ENCODE results near the gene PYM1.
A peak's percentile ranks its signal among the peaks of the same experiment; 100 is the strongest.

Gene PYM1

GRCh38 chr12:55927588-55928502, at the start of gene PYM1:
TSS of gene PYM1 (minus strand) at chr12:55927894. CDS start at chr12:55927761, 133 bp downstream.
- DNase-seq (ENCODE audit: insufficient read length, low spot score) (no peak), FAIRE-seq (no peak)

- FAIRE-seq, result no peak
- DNase-seq (ENCODE audit: insufficient read length, low spot score), result peak; percentile 30
Measured at GRCh38 chr12:55974308-55974730, 46.6 kb upstream of the PYM1 start.

- FAIRE-seq, result peak; percentile 95
- DNase-seq (ENCODE audit: insufficient read length, low spot score), result peak; percentile 97
Measured at GRCh38 chr12:55973599-55974307, 46.1 kb upstream of the PYM1 start, which contains the start of gene RAB5B. TSS of gene RAB5B (plus strand) at chr12:55974078. CDS start at chr12:55986961, 12,883 bp downstream.

DNA sequence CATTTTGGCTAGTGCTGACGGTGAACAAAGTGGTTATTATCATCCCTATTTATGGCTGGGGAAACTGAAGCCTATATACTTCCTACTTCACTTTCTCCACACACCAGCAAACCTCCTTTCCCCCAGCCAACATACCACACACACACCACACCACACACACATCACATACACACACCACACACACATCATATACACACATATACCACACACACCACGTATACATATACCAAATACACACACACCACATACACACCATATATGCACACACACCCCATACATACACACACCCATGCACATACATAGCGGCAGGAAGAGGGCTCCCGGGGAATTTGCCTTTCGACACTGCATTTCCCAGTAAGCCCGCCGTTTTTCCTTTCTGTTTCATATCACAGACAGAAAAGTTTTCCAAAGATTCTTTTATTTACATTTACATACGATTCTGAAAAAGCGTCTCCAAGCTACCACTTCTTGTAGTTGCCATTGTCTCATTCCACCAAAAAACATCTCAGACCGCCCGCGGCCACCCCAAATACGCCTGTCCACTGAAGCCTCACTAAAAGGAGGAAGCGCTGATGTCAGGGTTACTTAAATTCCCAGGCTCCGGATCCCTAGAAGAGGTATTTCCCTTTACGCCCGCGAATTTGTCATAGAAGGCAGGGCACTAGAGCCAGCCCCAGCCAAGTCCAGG, 45.4 kb upstream of the PYM1 start:
- DNase-seq (ENCODE audit: insufficient read length, low spot score) (no peak), FAIRE-seq (peak; percentile 86)

GRCh38 chr12:55972456-55972855, 44.8 kb upstream of the PYM1 start:
- no peak for DNase-seq (ENCODE audit: insufficient read length, low spot score)
- no peak for FAIRE-seq

GRCh38 chr12:55972042-55972441, 44.3 kb upstream of the PYM1 start:
- FAIRE-seq, result no peak

GRCh38 chr12:55970775-55971174, 43.1 kb upstream of the PYM1 start:
- DNase-seq (ENCODE audit: insufficient read length, low spot score), result no peak
- FAIRE-seq, result no peak

More at GRCh38 chr12:55972042-55972441, 44.3 kb upstream of the PYM1 start:
- DNase-seq (ENCODE audit: insufficient read length, low spot score), result no peak

- FAIRE-seq (no peak), DNase-seq (ENCODE audit: insufficient read length, low spot score) (no peak)
Measured at GRCh38 chr12:55969356-55969755, 41.7 kb upstream of the PYM1 start.

- FAIRE-seq, result no peak
- DNase-seq (ENCODE audit: insufficient read length, low spot score), result peak; percentile 88
Measured at GRCh38 chr12:55966408-55967281, 39.0 kb upstream of the PYM1 start, which contains the start of gene CDK2. TSS of gene CDK2 (plus strand) at chr12:55966830. CDS start at chr12:55967009, 179 bp downstream.

- FAIRE-seq (no peak), DNase-seq (ENCODE audit: insufficient read length, low spot score) (peak; percentile 25)
Measured at GRCh38 chr12:55965941-55966407, 38.3 kb upstream of the PYM1 start, which contains the start of gene PMEL. TSS of gene PMEL (minus strand) at chr12:55966042. CDS start at chr12:55966011, 31 bp downstream.

DNA sequence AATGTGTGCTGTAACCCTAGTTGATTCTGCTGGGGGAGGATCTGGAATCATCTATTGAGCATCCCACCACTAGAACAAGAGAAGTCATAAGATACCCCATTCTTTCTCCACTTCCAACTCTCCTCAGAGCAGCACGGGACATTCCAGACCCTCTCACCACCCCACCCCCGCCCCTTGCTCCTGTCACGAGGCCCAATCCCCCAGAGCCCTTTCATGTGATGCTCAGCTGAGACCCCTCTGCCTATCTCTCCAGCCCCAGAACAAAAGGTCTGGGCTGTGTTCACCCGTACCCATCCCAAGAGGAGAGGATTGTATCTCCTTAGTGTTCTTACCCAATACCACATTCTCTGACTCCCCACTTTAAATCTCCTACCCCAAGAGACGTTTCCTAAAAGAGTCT, 37.5 kb upstream of the PYM1 start:
- FAIRE-seq (no peak), DNase-seq (ENCODE audit: insufficient read length, low spot score) (no peak)

DNA sequence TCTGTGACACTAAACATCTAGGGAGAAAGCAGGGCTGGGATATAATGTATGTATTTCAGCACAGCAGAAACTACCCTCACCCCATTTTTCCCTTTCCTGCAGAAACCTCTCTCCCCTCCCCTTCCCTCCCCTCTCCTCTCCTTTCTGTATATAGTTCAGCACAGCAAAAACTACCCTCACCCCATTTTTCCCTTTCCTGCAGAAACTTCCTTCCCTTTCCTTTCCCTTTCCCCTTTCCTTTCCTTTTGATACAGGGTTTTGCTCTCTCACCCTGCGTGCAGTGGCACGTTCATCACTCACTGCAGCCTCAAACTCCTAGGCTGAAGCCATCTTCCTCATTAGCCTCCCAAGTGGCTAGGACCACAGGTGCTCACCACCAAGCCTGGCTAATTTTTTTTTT, 36.1 kb upstream of the PYM1 start:
- DNase-seq (ENCODE audit: insufficient read length, low spot score) (no peak), FAIRE-seq (no peak)

GRCh38 chr12:55957106-55957859, 29.6 kb upstream of the PYM1 start:
- FAIRE-seq (no peak), DNase-seq (ENCODE audit: insufficient read length, low spot score) (no peak)

GRCh38 chr12:55955800-55956508, 28.3 kb upstream of the PYM1 start:
- no peak for FAIRE-seq

DNA sequence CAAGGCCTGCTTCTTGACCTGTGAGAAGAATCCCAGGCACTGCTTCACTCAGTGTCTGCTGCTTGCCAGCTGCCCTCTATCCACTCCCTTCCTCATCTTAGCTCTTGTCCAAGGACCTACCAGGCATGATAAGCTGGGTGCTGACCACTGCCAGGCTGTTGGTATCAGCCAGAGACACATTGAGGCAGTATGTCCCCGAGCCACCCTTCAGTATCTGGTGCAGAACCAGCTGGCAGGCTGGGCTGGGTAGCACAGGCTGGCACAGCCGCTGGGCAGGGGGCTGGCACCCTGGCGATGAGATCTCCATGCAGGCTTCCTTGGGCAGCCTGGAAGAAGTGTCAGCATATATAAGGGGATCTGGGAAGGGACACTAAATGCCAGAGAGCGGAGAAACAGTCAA, 27.6 kb upstream of the PYM1 start:
- FAIRE-seq (no peak), DNase-seq (ENCODE audit: insufficient read length, low spot score) (no peak)

More at GRCh38 chr12:55955800-55956508, 28.3 kb upstream of the PYM1 start:
- DNase-seq (ENCODE audit: insufficient read length, low spot score), result peak; percentile 67

DNA sequence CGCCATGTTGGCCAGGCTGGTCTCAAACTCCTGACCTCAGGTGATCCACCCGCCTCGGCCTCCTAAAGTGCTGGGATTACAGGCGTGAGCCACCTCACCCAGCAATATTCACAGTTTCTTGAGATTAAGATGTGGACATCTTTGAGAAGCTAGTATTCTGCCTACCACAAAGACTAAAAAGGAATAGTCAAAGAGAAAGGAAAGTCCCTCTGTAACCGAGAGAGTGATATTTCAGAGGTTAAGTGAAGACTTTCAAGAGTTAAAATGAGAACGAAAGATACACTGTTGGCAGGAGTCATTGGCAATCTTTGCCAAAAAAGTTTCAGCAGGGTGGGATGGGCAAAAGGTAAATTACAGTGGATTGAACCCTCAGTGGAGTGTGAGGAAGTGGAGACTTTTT, 18.9 kb upstream of the PYM1 start:
- FAIRE-seq (no peak), DNase-seq (ENCODE audit: insufficient read length, low spot score) (no peak)

DNA sequence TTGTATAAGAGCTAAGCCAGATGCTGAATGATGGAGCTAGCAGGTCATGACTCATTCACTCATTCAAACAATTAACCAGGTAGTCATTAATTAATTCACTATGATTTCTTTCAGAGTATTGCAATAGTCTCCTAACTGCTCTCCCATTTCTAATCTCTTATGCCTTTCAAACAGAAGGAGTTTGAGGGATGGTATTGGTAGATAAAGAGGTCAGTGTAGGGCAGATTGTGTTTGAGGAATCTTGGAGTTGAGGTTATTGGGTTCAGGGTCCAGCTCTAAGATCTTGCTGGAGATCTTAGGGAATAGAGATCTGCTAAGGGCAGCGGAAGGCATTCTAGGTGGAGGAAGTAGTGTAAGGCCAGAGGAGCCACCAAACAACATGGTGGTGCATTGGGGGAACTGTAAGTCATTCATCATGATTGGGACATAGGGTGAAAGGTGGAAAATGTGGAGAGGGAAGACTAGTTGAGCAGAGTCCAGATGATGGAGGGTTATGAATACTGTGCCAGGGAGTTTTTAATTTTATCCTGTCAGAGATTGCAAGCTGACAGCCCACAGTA, 15.0 kb upstream of the PYM1 start:
- FAIRE-seq (no peak), DNase-seq (ENCODE audit: insufficient read length, low spot score) (no peak)

- DNase-seq (ENCODE audit: insufficient read length, low spot score) (no peak), FAIRE-seq (no peak)
Measured at GRCh38 chr12:55942055-55942454, 14.4 kb upstream of the PYM1 start.
